Smooth muscle cell (in vitro differentiated cells): ENCODE measurements around the gene RBMS1. TPM values are rescaled to one million over a fixed set of nuclear protein-coding genes. Genes with fewer than 3 reads are reported as not detected.

Experiments used
- DNase-seq: peaks from one replicate; lab custom pipeline; 2025; ENCODE audit not compliant: unreplicated experiment; lab: John Stamatoyannopoulos, UW
- H2AFZ ChIP-seq: fragments of 200-600 bp; sonication (generic); 2 replicates; pipeline ENCODE4 v1.6.0; 2016; ENCODE audit warnings: antibody characterized with exemption, low read depth, mild to moderate bottlenecking
- H3F3A ChIP-seq: fragments of 200-600 bp; sonication (generic); 2 replicates; pipeline ENCODE4 v1.6.0; 2017; ENCODE audit warnings: antibody characterized with exemption, low read depth
- H3K27ac ChIP-seq: fragments of 200-600 bp; sonication (generic); 2 replicates; pipeline ENCODE4 v1.5.1; 2016; ENCODE audit warnings: low read depth, mild to moderate bottlenecking
- H3K27me3 ChIP-seq: fragments of 200-600 bp; sonication (generic); 2 replicates; pipeline ENCODE4 v1.6.1; 2016; ENCODE audit warnings: low read depth, mild to moderate bottlenecking
- H3K36me3 ChIP-seq: fragments of 200-600 bp; sonication (generic); 2 replicates; pipeline ENCODE4 v1.5.1; 2016; ENCODE audit warnings: low read depth
- H3K4me1 ChIP-seq: fragments of 200-600 bp; sonication (generic); 2 replicates; pipeline ENCODE4 v1.5.1; 2016; ENCODE audit warnings: low read depth
- H3K4me2 ChIP-seq: fragments of 200-600 bp; sonication (generic); 2 replicates; pipeline ENCODE4 v1.6.0; 2016; ENCODE audit warnings: mild to moderate bottlenecking
- H3K4me3 ChIP-seq: fragments of 200-600 bp; sonication (generic); 2 replicates; pipeline ENCODE4 v1.5.1; 2016; ENCODE audit warnings: mild to moderate bottlenecking
- H3K79me2 ChIP-seq: fragments of 200-600 bp; sonication (generic); 2 replicates; pipeline ENCODE4 v1.6.0; 2016; ENCODE audit warnings: low read depth, mild to moderate bottlenecking
- H3K9ac ChIP-seq: fragments of 200-600 bp; sonication (generic); 2 replicates; pipeline ENCODE4 v1.6.0; 2016; ENCODE audit warnings: low read depth
- H3K9me3 ChIP-seq: fragments of 200-600 bp; sonication (generic); replicated peaks from 2 replicates; pipeline ENCODE4 v1.5.1; 2016; ENCODE audit warnings: low read depth
- H4K20me1 ChIP-seq: fragments of 200-600 bp; sonication (generic); 2 replicates; pipeline ENCODE4 v1.6.0; 2016; ENCODE audit warnings: low read depth
- CTCF ChIP-seq: fragments of 200-600 bp; sonication (generic); IDR thresholded peaks from 2 replicates; pipeline ENCODE4 v1.5.1; 2017; ENCODE audit warnings: borderline replicate concordance, mild to moderate bottlenecking, antibody characterized with exemption; ENCODE audit not compliant: insufficient read depth, poor library complexity, severe bottlenecking
- WGBS: methylation state at CpG from one replicate; pipeline ENCODE4 v1.1.7; 2016; ENCODE audit warnings: low lambda C conversion rate; 5-methylcytosine and 5-hydroxymethylcytosine counted together
- polyA plus RNA-seq: library from polyadenylated mRNA; unstranded; fragments of >200 nt; fragmentation: Nextera tagmentation; extraction: Ambion mirVana; gene quantifications from 2 replicates; pipeline ENCODE4 v1.2.1, GENCODE V29; 2016
- total RNA-seq: library from RNA; depleted of rRNA; stranded (reverse); fragments of >200 nt; gene quantifications from 2 replicates; pipeline ENCODE4 v1.2.3, GENCODE V29; 2014

Gene RBMS1
- total and polyA plus RNA-seq, 2 experiments from 2014 or later, result 103 to 160 TPM

GRCh38 chr2:160372585-160372984 is 121.0 kb downstream of the RBMS1 start:
- peaks cover 7% of the 10 kb centered on the region for H3F3A ChIP-seq
- H3K36me3 ChIP-seq, result no peaks in the 10 kb centered on the region
- H3K4me3 ChIP-seq, result no peak overlapping the region
- H2AFZ ChIP-seq, result no peak overlapping the region
- peaks cover 64% of the 10 kb centered on the region for H3K4me1 ChIP-seq
- H3K27ac ChIP-seq, result peak overlapping the region; percentile 79
- peak overlapping the region; percentile 77 for H3K4me2 ChIP-seq
- DNase-seq, result no peak
- H4K20me1 ChIP-seq, result peaks cover 100% of the 10 kb centered on the region
- peak overlapping the region; percentile 17 for H3K9ac ChIP-seq
- no peaks in the 10 kb centered on the region for H3K27me3 ChIP-seq
- TF ChIP-seq CTCF, result no peak
- H3K9me3 ChIP-seq, result no peaks in the 10 kb centered on the region
- peaks cover 98% of the 10 kb centered on the region for H3K79me2 ChIP-seq

GRCh38 chr2:160372010-160372356 is 121.6 kb downstream of the RBMS1 start:
- peak overlapping the region; percentile 77 for H3K4me2 ChIP-seq
- TF ChIP-seq CTCF, result no peak
- H3K27ac ChIP-seq, result peak overlapping the region; percentile 79
- no peaks in the 10 kb centered on the region for H3K9me3 ChIP-seq
- WGBS, result 57% methylated on average over 1 of the region's 1 CpG
- no peak for DNase-seq
- H3K4me1 ChIP-seq, result peaks cover 64% of the 10 kb centered on the region
- no peaks in the 10 kb centered on the region for H3K36me3 ChIP-seq
- no peak overlapping the region for H2AFZ ChIP-seq
- peaks cover 100% of the 10 kb centered on the region for H4K20me1 ChIP-seq
- H3K9ac ChIP-seq, result peak overlapping the region; percentile 17
- no peak overlapping the region for H3K4me3 ChIP-seq
- H3K27me3 ChIP-seq, result no peaks in the 10 kb centered on the region
- peaks cover 98% of the 10 kb centered on the region for H3K79me2 ChIP-seq
- H3F3A ChIP-seq, result peaks cover 7% of the 10 kb centered on the region

DNA sequence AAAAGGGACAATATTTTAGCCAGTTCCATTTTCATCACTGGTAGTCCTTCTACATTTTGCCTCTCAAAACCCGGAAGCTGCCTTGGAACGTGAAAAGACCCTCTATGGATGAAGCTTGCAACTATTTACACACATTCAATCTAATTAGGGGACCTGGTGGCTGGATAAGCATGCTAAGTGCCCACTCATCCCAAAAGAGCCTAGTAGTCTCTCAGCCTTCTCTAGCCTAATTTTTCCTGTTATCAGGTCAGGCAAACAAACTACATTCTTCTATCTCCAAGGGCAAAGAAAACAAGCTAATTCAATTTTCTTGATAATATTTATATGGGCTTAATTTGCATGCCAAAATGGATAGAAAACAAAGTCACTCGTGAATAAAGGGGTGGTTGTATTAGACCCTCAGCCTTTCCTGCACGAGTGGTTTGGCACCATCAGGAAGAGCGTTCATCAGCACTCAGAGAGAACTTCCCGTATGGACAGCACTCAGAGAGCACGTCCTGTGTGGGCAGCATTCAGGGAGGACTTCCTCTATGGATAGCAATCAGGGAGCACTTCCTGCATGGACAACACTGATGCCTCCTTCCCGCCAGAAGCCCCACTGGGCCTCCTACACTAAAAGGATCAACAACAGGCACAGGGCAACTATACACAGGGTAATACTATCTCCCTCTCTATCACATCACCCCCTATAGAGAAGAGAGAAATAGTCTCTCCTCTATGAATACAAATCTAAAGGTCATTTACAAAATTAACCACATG is 122.2 kb downstream of the RBMS1 start:
- no peaks in the 10 kb centered on the region for H3K36me3 ChIP-seq
- peaks cover 100% of the 10 kb centered on the region for H4K20me1 ChIP-seq
- peak overlapping the region; percentile 79 for H3K27ac ChIP-seq
- peak overlapping the region; percentile 77 for H3K4me2 ChIP-seq
- no peaks in the 10 kb centered on the region for H3K27me3 ChIP-seq
- H3K9me3 ChIP-seq, result no peaks in the 10 kb centered on the region
- H3K4me3 ChIP-seq, result no peak overlapping the region
- H3K4me1 ChIP-seq, result peaks cover 64% of the 10 kb centered on the region
- 66% methylated on average over 8 of the region's 8 CpGs for WGBS
- H2AFZ ChIP-seq, result no peak overlapping the region
- peaks cover 98% of the 10 kb centered on the region for H3K79me2 ChIP-seq
- no peak for TF ChIP-seq CTCF
- H3F3A ChIP-seq, result peaks cover 7% of the 10 kb centered on the region
- DNase-seq, result no peak
- no peak overlapping the region for H3K9ac ChIP-seq
